Esophagus squamous epithelium (tissue), 5 donors: ENCODE results near the gene ADAM10. TPM values are rescaled to one million over a fixed set of nuclear protein-coding genes. Genes with fewer than 3 reads are reported as not detected.

Experiments
- DNase-seq: peaks from one replicate; lab custom pipeline; 2025; lab: John Stamatoyannopoulos, UW
- H3K27ac ChIP-seq, 4 donors: fragments of 200-600 bp; sonication (generic); one replicate each; pipeline ENCODE4 v1.5.1; 2016 to 2019; ENCODE audit warnings: mild to moderate bottlenecking in 1 of 4
- H3K27me3 ChIP-seq, 4 donors: fragments of 200-600 bp; sonication (generic); 1 replicate in 3 of 4; 2 replicates in 1 of 4; pipeline versions ENCODE4 v1.5.1 to v1.6.0; 2017 to 2021; ENCODE audit warnings: antibody characterized with exemption in 1 of 4
- H3K36me3 ChIP-seq, 3 donors: fragments of 200-600 bp; sonication (generic); one replicate each; pipeline ENCODE4 v1.5.1; 2016 to 2019
- H3K4me1 ChIP-seq, 3 donors: fragments of 200-600 bp; sonication (generic); one replicate each; pipeline ENCODE4 v1.5.1; 2017 to 2019
- H3K4me3 ChIP-seq, 4 donors: fragments of 200-600 bp; sonication (generic); 1 replicate in 3 of 4; 2 replicates in 1 of 4; pipeline ENCODE4 v1.5.1; 2016 to 2019; ENCODE audit warnings: mild to moderate bottlenecking in 2 of 4, moderate library complexity in 1 of 4
- H3K9me3 ChIP-seq, 3 donors: fragments of 200-600 bp; sonication (generic); one replicate each; pipeline ENCODE4 v1.5.1; 2016 to 2019
- CTCF ChIP-seq, 6 experiments: fragments of 450-650 bp in 4 of 6; fragments of 200-600 bp in 2 of 6; sonication (generic) in 2 of 6; IDR thresholded peaks; one replicate each; pipeline ENCODE4 v1.5.1; 2016 to 2019; ENCODE audit warnings: antibody characterized with exemption in 6 of 6, mild to moderate bottlenecking in 4 of 6, moderate library complexity in 4 of 6
- POLR2A ChIP-seq, 4 donors: fragments of 450-650 bp; IDR thresholded peaks; one replicate each; pipeline ENCODE4 v1.6.1; 2017; ENCODE audit warnings: antibody characterized with exemption in 4 of 4, mild to moderate bottlenecking in 4 of 4, moderate library complexity in 3 of 4
- WGBS, 2 donors: methylation state at CpG; one replicate each; pipeline ENCODE4 v1.1.5; 2018; 5-methylcytosine and 5-hydroxymethylcytosine counted together
- intact Hi-C: fragments of 100-400 bp; cut with DNase I; formaldehyde crosslinking; loops from one replicate; pipeline ENCODE4 v1.15.0; 2022
- total RNA-seq, 4 donors: library from RNA; depleted of rRNA; stranded (reverse); fragments of >200 nt; gene quantifications; one replicate each; pipeline ENCODE4 v1.1.0, GENCODE V29; 2016
- donor health status: DM: yes; HTN: yes; CAD: no.

ADAM10 gene
- total RNA-seq, 4 donors from 2014 or later: 34.3 to 61.3 (median 52.8) TPM

GRCh38 chr15:58546066-58546591, 203.4 kb downstream of the ADAM10 start:
- Histone ChIP-seq H3K4me1 (peaks cover 1 to 22% (median 10%) of the 10 kb centered on the region in 3 donors), H3K4me3 (no peak overlapping the region), H3K27me3 (no peaks in the 10 kb centered on the region), H3K9me3 (no peaks in the 10 kb centered on the region), H3K27ac (no peak overlapping the region), H3K36me3 (no peaks in the 10 kb centered on the region)
- no peak for TF ChIP-seq POLR2A (IDR thresholded peaks at IDR 0.05)
- no peak for TF ChIP-seq CTCF (IDR thresholded peaks at IDR 0.05)
- WGBS, 2 donors: 88 to 93% methylated on average over 7 of the region's 9 CpGs
- no peak for DNase-seq
- intact Hi-C loops: no loop called here

- intact Hi-C loops: no loop called here
- TF ChIP-seq POLR2A (IDR thresholded peaks at IDR 0.05) (no peak), CTCF (IDR thresholded peaks at IDR 0.05) (no peak)
- no peak overlapping the region for H3K27ac ChIP-seq
- H3K36me3 ChIP-seq: no peaks in the 10 kb centered on the region
- no peak overlapping the region for H3K4me3 ChIP-seq
- no peak for DNase-seq
- no peaks in the 10 kb centered on the region for H3K9me3 ChIP-seq
- H3K4me1 ChIP-seq: peaks cover 0 to 19% (median 10%) of the 10 kb centered on the region in 3 donors
- 89 to 93% methylated on average over 10 to 11 of the region's 18 CpGs for WGBS, 2 donors
- H3K27me3 ChIP-seq: no peaks in the 10 kb centered on the region
Observed at GRCh38 chr15:58545307-58546065, 204.0 kb downstream of the ADAM10 start.

GRCh38 chr15:58544756-58545155, 204.8 kb downstream of the ADAM10 start:
- H3K27me3 ChIP-seq: no peaks in the 10 kb centered on the region
- no peak overlapping the region for H3K27ac ChIP-seq
- 94 to 95% methylated on average over 4 to 5 of the region's 5 CpGs for WGBS, 2 donors
- H3K9me3 ChIP-seq: no peaks in the 10 kb centered on the region
- DNase-seq: no peak
- TF ChIP-seq POLR2A (IDR thresholded peaks at IDR 0.05) (no peak), CTCF (IDR thresholded peaks at IDR 0.05) (no peak)
- H3K4me3 ChIP-seq: no peak overlapping the region
- H3K4me1 ChIP-seq: peaks cover 0 to 11% (median 7%) of the 10 kb centered on the region in 3 donors
- intact Hi-C loops: no loop called here
- no peaks in the 10 kb centered on the region for H3K36me3 ChIP-seq

DNA sequence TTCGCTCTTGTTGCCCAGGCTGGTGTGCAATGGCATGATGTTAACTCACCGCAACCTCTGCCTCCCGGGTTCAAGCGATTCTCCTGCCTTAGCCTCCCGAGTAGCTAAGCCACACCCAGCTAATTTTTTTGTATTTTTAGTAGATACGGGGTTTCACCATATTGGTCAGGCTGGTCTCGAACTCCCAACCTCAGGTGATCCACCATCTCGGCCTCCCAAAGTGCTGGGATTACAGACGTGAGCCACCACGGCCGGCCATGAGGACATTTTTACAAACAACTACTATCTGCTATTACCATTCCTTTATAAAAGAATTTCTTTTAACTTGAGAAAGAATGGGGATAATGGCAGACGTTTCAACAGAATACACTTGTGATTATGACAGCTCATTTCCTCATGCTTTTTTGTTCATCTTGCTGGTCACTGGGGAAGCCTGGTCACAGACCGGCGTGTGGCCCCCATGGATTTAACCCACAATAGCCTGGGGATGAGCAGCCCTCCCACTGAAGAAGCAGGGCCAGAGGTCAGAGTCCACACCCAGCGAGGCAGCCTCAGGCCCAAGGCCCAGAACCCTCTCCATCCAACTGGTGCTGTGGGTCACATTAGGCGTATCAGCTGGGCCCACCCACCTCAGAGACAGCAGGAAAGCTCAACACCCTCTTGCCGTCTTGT, 205.7 kb downstream of the ADAM10 start:
- H3K36me3 ChIP-seq: no peaks in the 10 kb centered on the region
- H3K9me3 ChIP-seq: no peaks in the 10 kb centered on the region
- WGBS, 2 donors: 86 to 93% methylated on average over 17 of the region's 17 CpGs
- H3K4me3 ChIP-seq: no peak overlapping the region
- no peak overlapping the region for H3K27ac ChIP-seq
- H3K27me3 ChIP-seq: no peaks in the 10 kb centered on the region
- no peak for TF ChIP-seq POLR2A (IDR thresholded peaks at IDR 0.05)
- no peak for TF ChIP-seq CTCF (IDR thresholded peaks at IDR 0.05)
- H3K4me1 ChIP-seq: peaks cover 0 to 7% (median 7%) of the 10 kb centered on the region in 3 donors
- DNase-seq: no peak
- intact Hi-C loops: no loop called here
